HepG2 (cell line): ENCODE data around the gene SH3PXD2A. TPM values are rescaled to one million over a fixed set of nuclear protein-coding genes. Genes with fewer than 3 reads are reported as not detected.
A peak's percentile ranks its signal among the peaks of the same experiment; 100 is the strongest.

ENCODE experiments used
- BATF2 ChIP-seq: sonication (generic); formaldehyde crosslinking; IDR thresholded peaks from 2 replicates; pipeline ENCODE4 v1.8.0; 2022; ENCODE audit warnings: mild to moderate bottlenecking, missing genetic modification reagents, moderate library complexity
- FUBP1 ChIP-seq: sonication (generic); formaldehyde crosslinking; IDR thresholded peaks from 2 replicates; pipeline ENCODE4 v1.5.1; 2020; ENCODE audit warnings: missing genetic modification reagents, mild to moderate bottlenecking, borderline replicate concordance
- NONO ChIP-seq, 2 experiments: fragments of 450-650 bp in 1 of 2; sonication (generic) in 1 of 2; formaldehyde crosslinking in 1 of 2; IDR thresholded peaks in 1 of 2; conservative IDR thresholded peaks in 1 of 2; 2 replicates each; pipeline versions ENCODE4 v1.6.1 to v1.8.0; 2017 to 2022; ENCODE audit warnings: mild to moderate bottlenecking in 1 of 2, missing genetic modification reagents in 1 of 2, moderate library complexity in 1 of 2
- RXRA ChIP-seq: sonication (generic); formaldehyde crosslinking; IDR thresholded peaks from 2 replicates; pipeline ENCODE4 v1.5.1; 2020; ENCODE audit warnings: missing genetic modification reagents
- TBX2 ChIP-seq: sonication (generic); formaldehyde crosslinking; IDR thresholded peaks from 2 replicates; pipeline ENCODE4 v1.5.0; 2020; ENCODE audit warnings: missing genetic modification reagents, mild to moderate bottlenecking, borderline replicate concordance
- ZBTB38 ChIP-seq: sonication (generic); formaldehyde crosslinking; IDR thresholded peaks from 2 replicates; pipeline ENCODE4 v1.5.1; 2020; ENCODE audit warnings: mild to moderate bottlenecking, missing genetic modification reagents
- ZBTB7B ChIP-seq: sonication (generic); formaldehyde crosslinking; IDR thresholded peaks from 2 replicates; pipeline ENCODE4 v1.4.0; 2020; ENCODE audit warnings: missing genetic modification reagents
- ZNF180 ChIP-seq: sonication (generic); formaldehyde crosslinking; IDR thresholded peaks from 2 replicates; pipeline ENCODE4 v1.4.0; 2020; ENCODE audit warnings: low read depth, missing genetic modification reagents, borderline replicate concordance
- ZNF343 ChIP-seq: sonication (generic); formaldehyde crosslinking; IDR thresholded peaks from 2 replicates; pipeline ENCODE4 v1.4.0; 2020; ENCODE audit warnings: mild to moderate bottlenecking, missing genetic modification reagents
- ZNF687 ChIP-seq: sonication (generic); formaldehyde crosslinking; IDR thresholded peaks from 2 replicates; pipeline ENCODE4 v1.5.1; 2020; ENCODE audit warnings: mild to moderate bottlenecking, missing genetic modification reagents, moderate library complexity
- ZNF780A ChIP-seq: sonication (generic); formaldehyde crosslinking; IDR thresholded peaks from 2 replicates; pipeline ENCODE4 v1.8.0; 2022; ENCODE audit warnings: mild to moderate bottlenecking, missing genetic modification reagents, moderate library complexity
- polyA plus RNA-seq, 8 experiments: library from polyadenylated mRNA; depleted of rRNA in 3 of 8; stranded (reverse) in 7 of 8; unstranded in 1 of 8; fragments of >200 nt; fragmentation: Illumina TruSeq in 4 of 8; extraction: Trizol in 4 of 8; gene quantifications; 2 replicates each; pipeline versions ENCODE4 v1.2.1 to v1.2.3, GENCODE V29; 2011 to 2016; ENCODE audit warnings: low read depth in 4 of 8, missing spikeins in 1 of 8, mixed read lengths in 1 of 8; ENCODE audit not compliant: insufficient read depth in 1 of 8
- total RNA-seq, 5 experiments: library from RNA; depleted of rRNA; stranded (reverse); fragments of >200 nt; fragmentation: Illumina TruSeq; extraction: Trizol; gene quantifications; 2 replicates each; pipeline ENCODE4 v1.2.3, GENCODE V29; 2016; ENCODE audit warnings: low read depth in 1 of 5

SH3PXD2A gene
- total and polyA plus RNA-seq, 2 of the 13 experiments (the other 11 are each of a cell fraction or from before 2014, with no cell fraction given): 11.1 to 11.3 TPM

- TF ChIP-seq ZNF687 (CRISPR knock-in tag): peak; percentile 42
- TF ChIP-seq BATF2 (CRISPR knock-in tag): peak; percentile 39; the same call in 1 of the 2 replicates
- no peak for TF ChIP-seq NONO (IDR thresholded peaks at IDR 0.05)
- peak; percentile 61; the same call in 1 of the 2 replicates for TF ChIP-seq NONO (CRISPR knock-in tag; conservative IDR thresholded peaks at IDR 0.05)
- TF ChIP-seq RXRA (CRISPR knock-in tag): no peak
- TF ChIP-seq TBX2: peak; percentile 45; the same call in 1 of the 2 replicates
- 0 out of 2 replicates have a peak, but pooled peaks have one; percentile 59 for TF ChIP-seq ZNF780A (CRISPR knock-in tag)
- TF ChIP-seq ZBTB38 (CRISPR knock-in tag): 0 out of 2 replicates have a peak, but pooled peaks have one; percentile 43
- no peak for TF ChIP-seq ZNF180 (CRISPR knock-in tag)
- no peak for TF ChIP-seq ZNF343
- TF ChIP-seq ZBTB7B (CRISPR knock-in tag): no peak
- TF ChIP-seq FUBP1 (CRISPR knock-in tag): no peak
Measured at GRCh38 chr10:103800789-103801540, 54.4 kb downstream of the SH3PXD2A start (continued).
